Measurements from ENCODE around the gene MYBBP1A. TPM values are rescaled to one million over a fixed set of nuclear protein-coding genes. Genes with fewer than 3 reads are reported as not detected.
A peak's percentile ranks its signal among the peaks of the same experiment; 100 is the strongest.

Gene MYBBP1A
- total RNA-seq, 1 donor from 2014 or later = 73.5 TPM

DNA sequence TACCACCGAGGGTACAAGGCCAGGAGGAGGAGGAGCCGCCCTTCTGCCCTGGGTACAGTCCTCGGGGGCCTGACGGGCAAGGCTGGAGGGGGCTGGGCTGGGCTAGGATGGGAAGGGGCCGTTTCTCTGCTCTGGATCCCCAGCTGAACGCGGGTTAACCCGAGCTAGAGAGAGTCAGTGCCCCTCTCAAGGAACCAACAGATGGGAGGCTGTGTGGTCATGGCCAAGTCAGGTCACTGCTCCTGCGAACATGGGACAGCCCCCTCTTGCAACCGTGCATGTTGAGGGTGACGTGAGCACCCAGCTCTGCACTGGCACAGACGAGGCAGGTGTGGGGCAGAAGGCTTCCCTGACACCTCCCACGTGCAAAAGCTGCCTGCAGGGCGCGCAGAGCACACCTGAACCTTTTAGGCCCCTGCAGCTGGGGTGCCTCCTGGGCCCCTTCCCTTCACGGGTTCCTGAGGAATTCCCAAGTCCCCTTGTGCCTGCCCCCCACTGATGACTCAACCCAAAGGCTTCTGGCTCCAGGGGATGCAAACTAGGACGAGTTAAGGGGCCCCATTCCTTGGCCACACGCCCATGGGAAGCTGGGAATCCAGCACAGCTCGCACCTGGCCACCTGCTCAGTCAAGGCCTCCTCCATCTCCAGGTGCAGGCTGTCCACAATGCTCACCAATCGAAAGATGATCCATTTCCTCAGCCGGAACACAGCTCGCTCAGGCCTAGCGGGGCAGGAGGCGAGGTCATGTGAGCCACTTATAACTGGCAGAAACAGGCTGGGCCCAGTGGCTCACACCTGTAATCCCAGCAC is 6.3 kb downstream of the MYBBP1A start:
- Mint-ChIP-seq H3K9me3 (no peaks in the 10 kb centered on the region), H3K36me3 (peaks cover 14% of the 10 kb centered on the region), H3K27me3 (ENCODE audit: low read depth) (no peaks in the 10 kb centered on the region), H3K27ac (no peak overlapping the region), H3K4me1 (peaks cover 5% of the 10 kb centered on the region), H3K4me3 (no peak overlapping the region)
- DNase-seq (ENCODE audit: low spot score in 2 of 2, unreplicated experiment in 2 of 2) = peak in 1 of 2 experiments; percentile 7
- TF ChIP-seq, protein P1, sequence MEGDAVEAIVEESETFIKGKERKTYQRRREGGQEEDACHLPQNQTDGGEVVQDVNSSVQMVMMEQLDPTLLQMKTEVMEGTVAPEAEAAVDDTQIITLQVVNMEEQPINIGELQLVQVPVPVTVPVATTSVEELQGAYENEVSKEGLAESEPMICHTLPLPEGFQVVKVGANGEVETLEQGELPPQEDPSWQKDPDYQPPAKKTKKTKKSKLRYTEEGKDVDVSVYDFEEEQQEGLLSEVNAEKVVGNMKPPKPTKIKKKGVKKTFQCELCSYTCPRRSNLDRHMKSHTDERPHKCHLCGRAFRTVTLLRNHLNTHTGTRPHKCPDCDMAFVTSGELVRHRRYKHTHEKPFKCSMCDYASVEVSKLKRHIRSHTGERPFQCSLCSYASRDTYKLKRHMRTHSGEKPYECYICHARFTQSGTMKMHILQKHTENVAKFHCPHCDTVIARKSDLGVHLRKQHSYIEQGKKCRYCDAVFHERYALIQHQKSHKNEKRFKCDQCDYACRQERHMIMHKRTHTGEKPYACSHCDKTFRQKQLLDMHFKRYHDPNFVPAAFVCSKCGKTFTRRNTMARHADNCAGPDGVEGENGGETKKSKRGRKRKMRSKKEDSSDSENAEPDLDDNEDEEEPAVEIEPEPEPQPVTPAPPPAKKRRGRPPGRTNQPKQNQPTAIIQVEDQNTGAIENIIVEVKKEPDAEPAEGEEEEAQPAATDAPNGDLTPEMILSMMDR (IDR thresholded peaks at IDR 0.05; ENCODE audit: unreplicated experiment) = no peak

- TF ChIP-seq, protein P1 (IDR thresholded peaks at IDR 0.05; ENCODE audit: unreplicated experiment) = no peak
- peaks cover 14% of the 10 kb centered on the region for H3K36me3 Mint-ChIP-seq
- H3K4me3 Mint-ChIP-seq = no peak overlapping the region
- DNase-seq (ENCODE audit: low spot score in 2 of 2, unreplicated experiment in 2 of 2) = no peak
- H3K4me1 Mint-ChIP-seq = peaks cover 2% of the 10 kb centered on the region
- H3K9me3 Mint-ChIP-seq = no peaks in the 10 kb centered on the region
- no peaks in the 10 kb centered on the region for H3K27me3 Mint-ChIP-seq (ENCODE audit: low read depth)
- no peak overlapping the region for H3K27ac Mint-ChIP-seq
Observed at GRCh38 chr17:4548061-4548461, 7.1 kb downstream of the MYBBP1A start.

GRCh38 chr17:4547118-4547906 is 7.9 kb downstream of the MYBBP1A start:
- peak in 1 of 2 experiments; percentile 8 for DNase-seq (ENCODE audit: low spot score in 2 of 2, unreplicated experiment in 2 of 2)
- Mint-ChIP-seq H3K36me3 (peaks cover 12% of the 10 kb centered on the region), H3K27me3 (ENCODE audit: low read depth) (no peaks in the 10 kb centered on the region), H3K27ac (no peak overlapping the region), H3K9me3 (no peaks in the 10 kb centered on the region), H3K4me3 (no peak overlapping the region), H3K4me1 (peaks cover 2% of the 10 kb centered on the region)
- TF ChIP-seq, protein P1 (IDR thresholded peaks at IDR 0.05; ENCODE audit: unreplicated experiment) = no peak

GRCh38 chr17:4545217-4545951 is 9.8 kb downstream of the MYBBP1A start:
- H3K4me3 Mint-ChIP-seq = no peak overlapping the region
- peaks cover 2% of the 10 kb centered on the region for H3K4me1 Mint-ChIP-seq
- DNase-seq (ENCODE audit: low spot score in 2 of 2, unreplicated experiment in 2 of 2) = peak in 1 of 2 experiments; percentile 18
- H3K36me3 Mint-ChIP-seq = peaks cover 3% of the 10 kb centered on the region
- no peaks in the 10 kb centered on the region for H3K9me3 Mint-ChIP-seq
- no peaks in the 10 kb centered on the region for H3K27me3 Mint-ChIP-seq (ENCODE audit: low read depth)
- TF ChIP-seq, protein P1 (IDR thresholded peaks at IDR 0.05; ENCODE audit: unreplicated experiment) = no peak
- no peak overlapping the region for H3K27ac Mint-ChIP-seq

GRCh38 chr17:4544951-4545216 is 10.3 kb downstream of the MYBBP1A start:
- TF ChIP-seq, protein P1 (IDR thresholded peaks at IDR 0.05; ENCODE audit: unreplicated experiment) = no peak
- H3K9me3 Mint-ChIP-seq = no peaks in the 10 kb centered on the region
- peak in 1 of 2 experiments; percentile 21 for DNase-seq (ENCODE audit: low spot score in 2 of 2, unreplicated experiment in 2 of 2)
- peaks cover 2% of the 10 kb centered on the region for H3K4me1 Mint-ChIP-seq
- H3K27me3 Mint-ChIP-seq (ENCODE audit: low read depth) = no peaks in the 10 kb centered on the region
- no peak overlapping the region for H3K27ac Mint-ChIP-seq
- H3K36me3 Mint-ChIP-seq = peaks cover 3% of the 10 kb centered on the region
- no peak overlapping the region for H3K4me3 Mint-ChIP-seq

Measured in mesothelial cell of epicardium (in vitro differentiated cells).